Fibroblast of upper back skin (primary cell): Measurements from ENCODE around the gene EMP1.

Source experiments
- DNase-seq: peaks from one replicate; pipeline ENCODE4 v3.0.0-alpha.2; 2013

Gene EMP1

DNA sequence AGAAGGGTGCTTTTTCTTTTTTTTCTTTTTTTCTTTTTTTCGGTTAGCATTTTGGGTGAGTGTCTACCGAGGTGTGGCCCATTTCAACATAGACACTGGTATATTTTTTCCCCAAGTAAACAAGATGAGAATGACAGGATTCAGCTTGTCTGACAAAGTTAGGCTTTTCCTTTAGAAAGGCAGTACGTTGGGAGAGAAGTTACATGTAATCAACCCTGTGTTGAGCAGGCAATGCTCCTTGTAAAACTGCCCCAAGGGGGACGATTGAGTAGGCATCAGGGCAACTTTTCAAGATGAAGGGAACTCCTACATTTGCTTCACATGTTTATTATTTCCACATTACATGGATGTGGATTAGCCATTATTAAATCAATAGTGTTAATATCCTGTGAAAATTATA lies 1.7 kb downstream of the EMP1 start:
- no peak for DNase-seq

DNA sequence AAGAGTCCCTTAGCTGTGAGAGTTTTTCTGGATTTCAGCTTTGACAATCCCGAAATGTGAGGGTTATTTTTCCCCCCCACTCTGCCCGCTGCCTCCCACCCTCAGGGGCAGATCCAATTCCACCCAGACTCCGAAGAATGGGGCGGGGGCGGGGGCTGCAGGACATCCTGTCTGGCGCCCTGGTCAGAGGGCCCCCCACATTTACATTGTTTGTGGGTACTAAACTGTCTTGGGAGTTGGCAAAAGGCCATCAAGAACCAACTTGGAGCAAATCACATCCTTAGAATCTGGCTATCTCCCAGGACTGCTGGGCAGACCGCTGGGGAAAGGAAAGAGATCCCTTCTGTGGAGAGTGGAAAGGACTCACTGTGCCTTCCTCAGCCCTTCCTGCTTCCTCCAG lies 2.4 kb downstream of the EMP1 start:
- DNase-seq: peak; percentile 61

GRCh38 chr12:13199592-13199991 lies 3.1 kb downstream of the EMP1 start:
- no peak for DNase-seq

- no peak for DNase-seq
Observed at GRCh38 chr12:13200841-13201240, 4.3 kb downstream of the EMP1 start.

DNA sequence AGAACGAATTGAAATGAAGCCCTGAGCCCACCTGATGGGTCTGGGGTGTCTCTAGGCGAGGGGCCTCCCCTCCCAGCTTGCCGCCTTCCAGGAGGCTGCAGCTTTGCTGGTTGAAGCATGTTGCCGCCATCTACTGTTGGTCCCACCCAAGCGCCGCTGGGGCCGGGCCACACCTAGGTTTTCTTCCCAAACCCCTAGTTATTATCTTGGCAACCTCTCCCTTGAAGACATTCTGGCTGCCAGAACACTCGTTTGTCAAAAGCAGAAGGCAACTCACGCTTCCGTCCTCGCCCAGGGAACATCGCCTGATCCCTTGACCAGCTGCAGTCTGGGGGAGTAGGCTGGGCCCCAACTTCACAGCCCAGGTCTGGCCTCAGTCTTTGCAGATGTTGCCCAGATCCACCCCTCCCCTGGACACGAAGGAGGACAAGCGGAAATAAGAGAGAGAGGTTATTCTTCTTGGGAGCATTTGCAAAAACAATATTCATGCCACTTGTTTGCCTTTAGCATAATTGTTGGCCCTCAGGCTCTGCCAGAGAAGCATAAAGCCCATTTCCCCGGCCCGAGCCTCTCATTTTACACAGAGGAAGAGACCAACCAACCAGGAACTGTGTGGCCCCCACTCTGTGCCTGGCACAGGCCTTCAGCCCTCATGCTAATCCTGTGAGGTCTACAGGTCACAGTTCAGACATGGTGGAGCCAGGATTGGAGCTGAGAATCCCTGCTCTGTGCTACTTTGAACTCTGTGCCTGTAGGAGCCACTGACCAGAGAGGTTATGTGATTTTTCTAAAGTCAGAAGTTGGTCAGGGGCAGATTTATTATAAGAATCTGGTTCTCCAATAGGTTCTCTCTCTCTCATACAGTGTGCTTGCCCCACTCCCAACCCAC lies 6.8 kb downstream of the EMP1 start:
- DNase-seq: peak; percentile 55

- DNase-seq: no peak
Observed at GRCh38 chr12:13204428-13204827, 7.9 kb downstream of the EMP1 start.

GRCh38 chr12:13205809-13206559 lies 9.5 kb downstream of the EMP1 start:
- peak; percentile 99 for DNase-seq

- DNase-seq: no peak
Observed at GRCh38 chr12:13206560-13206897, 10.0 kb downstream of the EMP1 start.

GRCh38 chr12:13208533-13209435 lies 12.3 kb downstream of the EMP1 start:
- DNase-seq: peak; percentile 45

- no peak for DNase-seq
Observed at GRCh38 chr12:13209436-13210235, 13.1 kb downstream of the EMP1 start.

GRCh38 chr12:13210236-13211190 lies 14.0 kb downstream of the EMP1 start:
- DNase-seq: no peak

DNA sequence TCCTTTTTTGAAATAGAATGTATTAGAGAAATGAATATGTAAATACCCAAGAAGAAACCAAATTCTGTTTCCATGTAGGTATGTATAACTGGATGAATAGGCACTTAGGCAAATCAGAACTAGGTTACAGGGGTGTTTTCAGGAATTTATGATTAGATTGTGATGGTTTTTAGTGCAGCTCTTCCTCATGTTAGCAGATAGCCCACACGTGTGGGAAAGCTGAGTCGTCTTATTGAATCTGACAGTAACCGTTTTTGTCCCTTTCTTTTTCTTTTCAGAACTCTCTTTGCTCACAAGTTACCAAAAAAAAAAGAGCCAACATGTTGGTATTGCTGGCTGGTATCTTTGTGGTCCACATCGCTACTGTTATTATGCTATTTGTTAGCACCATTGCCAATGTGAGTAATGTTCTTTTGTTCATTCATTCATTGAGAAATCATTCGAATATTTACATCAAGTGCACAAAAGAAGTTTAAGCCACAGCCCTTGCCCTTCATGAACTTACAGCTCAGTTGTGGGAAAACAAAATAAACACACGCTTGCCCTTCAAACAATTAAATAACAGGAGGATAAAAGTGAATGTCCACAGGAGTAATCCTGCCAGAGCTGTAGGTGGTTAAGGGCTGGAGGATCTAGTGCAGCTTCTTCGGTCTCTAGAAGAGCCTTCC lies 14.8 kb downstream of the EMP1 start:
- no peak for DNase-seq

DNA sequence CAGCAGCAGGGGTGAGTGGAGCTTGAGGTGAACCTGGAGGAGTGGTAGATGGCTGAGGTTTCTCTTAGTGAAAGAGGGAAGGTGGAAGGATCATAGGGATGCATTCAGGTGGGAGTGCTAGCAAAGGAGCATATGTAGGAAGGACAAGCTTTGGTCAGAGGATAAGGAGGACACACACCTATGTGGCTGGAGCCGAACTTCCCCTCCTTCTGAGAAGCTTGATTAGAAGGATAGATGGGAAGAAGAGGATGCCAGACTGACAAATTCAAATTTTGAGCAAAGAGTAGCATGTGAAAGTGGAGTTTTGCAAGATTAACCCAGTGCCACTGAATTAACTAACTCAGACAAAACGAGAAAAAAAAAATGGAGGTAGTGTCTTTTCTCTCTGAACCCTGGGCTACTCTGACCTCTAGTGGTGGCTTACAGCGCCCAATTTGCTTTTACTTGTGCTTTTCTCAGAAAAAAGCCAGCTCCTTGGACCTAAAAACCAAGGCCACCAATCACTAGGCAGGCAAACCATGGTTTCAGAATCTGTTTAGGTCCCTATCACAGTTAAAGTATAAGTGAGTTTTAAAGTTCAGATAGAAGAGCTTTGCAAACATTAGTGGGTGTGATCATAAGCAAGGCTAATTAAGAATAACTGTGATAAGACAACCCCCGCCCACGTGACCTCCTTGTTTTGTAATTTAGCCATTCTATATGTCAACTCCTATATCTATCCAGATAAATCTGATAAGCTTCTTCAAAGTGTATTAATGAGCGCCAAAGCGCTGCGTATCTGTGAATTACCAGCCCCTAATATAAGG lies 15.5 kb downstream of the EMP1 start:
- peak; percentile 72 for DNase-seq

GRCh38 chr12:13215056-13215455 lies 18.5 kb downstream of the EMP1 start:
- no peak for DNase-seq

DNA sequence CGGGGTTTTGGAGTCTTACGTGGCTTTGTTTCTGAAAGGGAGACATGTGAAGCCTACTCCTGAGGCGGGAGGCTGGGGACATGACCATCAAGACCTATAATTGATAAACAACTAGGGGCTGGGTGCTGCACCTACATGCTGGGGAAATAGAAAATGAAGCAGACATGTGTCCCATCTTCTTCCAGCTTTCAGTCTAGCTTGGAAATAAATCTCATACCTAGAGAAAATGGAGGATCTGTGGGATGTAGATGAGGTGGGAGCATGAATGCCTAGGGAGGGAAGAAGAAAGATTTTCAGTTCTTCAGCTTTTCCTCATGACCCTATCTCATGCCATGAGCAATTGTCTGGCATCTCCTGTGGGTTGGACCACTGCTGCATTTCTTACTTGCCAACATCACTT lies 22.1 kb downstream of the EMP1 start:
- DNase-seq: no peak

GRCh38 chr12:13219320-13219719 lies 22.8 kb downstream of the EMP1 start:
- DNase-seq: no peak

DNA sequence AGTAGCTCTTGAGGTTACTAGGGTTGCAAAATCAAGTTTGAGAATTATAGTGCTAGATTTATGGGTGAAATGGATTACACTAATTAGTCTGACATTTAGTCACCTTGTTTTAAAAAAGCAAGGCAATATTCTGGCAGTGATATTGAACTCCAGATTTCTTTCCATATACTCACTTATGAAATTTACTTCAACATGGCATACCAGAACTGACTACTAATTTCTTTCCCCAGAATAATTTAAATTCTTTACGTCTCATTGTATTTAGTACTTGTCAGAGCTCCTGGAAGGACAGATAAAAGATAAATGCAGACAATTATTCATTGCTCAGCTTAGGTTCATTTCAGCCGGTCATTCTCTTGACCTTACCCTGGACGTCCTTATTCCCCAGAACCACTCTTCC lies 24.3 kb downstream of the EMP1 start:
- DNase-seq: peak; percentile 67

DNA sequence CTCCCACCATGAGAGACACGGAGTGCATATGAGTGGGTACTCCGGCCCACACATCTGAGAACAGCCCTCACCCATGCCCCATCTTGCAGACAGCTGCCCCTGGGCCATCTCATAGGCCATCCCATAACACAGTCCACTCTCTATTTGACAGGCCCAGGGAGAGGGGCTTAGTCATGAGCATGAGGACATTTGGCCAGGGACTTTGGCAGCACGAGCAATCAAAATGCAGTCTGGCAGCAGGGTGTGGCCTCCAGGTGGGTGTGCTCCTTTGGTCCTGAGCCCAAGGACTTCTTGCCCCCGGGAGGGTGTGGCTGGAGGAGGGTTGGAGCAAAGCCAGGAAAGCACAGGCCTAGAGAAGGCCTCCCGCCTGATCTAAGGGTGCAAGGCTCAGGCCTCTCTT lies 25.6 kb downstream of the EMP1 start:
- no peak for DNase-seq

DNA sequence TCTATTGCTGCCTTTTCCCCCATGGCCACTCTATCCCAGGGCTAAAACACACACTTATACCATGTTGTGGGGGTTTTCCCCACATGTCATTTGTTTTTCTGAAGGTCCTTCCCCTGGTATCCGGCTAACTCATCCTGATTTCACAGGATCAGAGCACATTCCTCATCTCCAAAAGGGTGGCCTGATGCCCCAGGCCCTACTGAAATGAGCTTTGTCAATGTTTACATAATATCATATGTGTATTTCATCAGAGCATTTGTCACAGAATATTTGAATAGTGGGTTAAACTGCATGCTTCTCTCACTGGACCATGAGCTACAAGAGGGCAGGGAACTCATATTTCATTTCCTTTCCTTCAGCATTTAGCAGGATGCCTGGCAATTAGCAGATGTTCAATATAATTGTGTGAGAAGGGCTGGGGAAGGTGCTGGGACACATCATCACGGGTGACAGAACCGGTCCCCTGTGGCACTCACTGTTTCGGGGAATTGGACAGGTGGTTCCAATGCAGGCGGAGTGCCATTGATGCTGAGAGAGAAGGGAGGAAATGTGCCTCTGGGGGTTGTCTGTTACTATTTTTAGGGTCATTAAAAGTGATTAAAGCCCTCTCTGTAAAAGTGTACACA lies 26.8 kb downstream of the EMP1 start:
- DNase-seq: peak; percentile 75
